A673 (cell line): ENCODE results near the gene WDFY4. TPM values are rescaled to one million over a fixed set of nuclear protein-coding genes. Genes with fewer than 3 reads are reported as not detected.

ENCODE experiments used
- BruUV-seq: library from RNA; stranded (reverse); fragments of 400-500 nt; replicated peaks from 2 replicates; lab custom pipeline; 2021; lab: Mats Ljungman, UMichigan
- CTCF ChIA-PET: fragments of 300-600 bp; sonication (Branson Sonifier 250); formaldehyde crosslinking; loops from one replicate; lab custom pipeline; 2022; ENCODE audit warnings: antibody characterized with exemption; lab: Charles Lee
- POLR2A ChIA-PET: fragments of 300-600 bp; sonication (Branson Sonifier 250); formaldehyde crosslinking; loops from one replicate; lab custom pipeline; 2022; ENCODE audit warnings: antibody characterized with exemption; ENCODE audit not compliant: low non-redundant PET; lab: Charles Lee
- DNase-seq: peaks from one replicate; pipeline ENCODE4 v3.0.0-alpha.2; 2015; ENCODE audit warnings: low spot score
- H3K27ac ChIP-seq: fragments of 200-600 bp; sonication (generic); 2 replicates; pipeline ENCODE4 v1.5.1; 2016; ENCODE audit warnings: mixed run types, low read depth, mild to moderate bottlenecking, mixed read lengths, antibody characterized with exemption, low read length; ENCODE audit not compliant: poor library complexity, severe bottlenecking
- H3K27me3 ChIP-seq: fragments of 200-600 bp; sonication (generic); replicated peaks from 2 replicates; pipeline ENCODE4 v1.6.1; 2017; ENCODE audit warnings: mixed run types, low read depth, mild to moderate bottlenecking, mixed read lengths, antibody characterized with exemption, low read length; ENCODE audit not compliant: insufficient read depth, poor library complexity
- H3K36me3 ChIP-seq: fragments of 200-600 bp; sonication (generic); 2 replicates; pipeline ENCODE4 v1.6.1; 2016; ENCODE audit warnings: mixed run types, mild to moderate bottlenecking, mixed read lengths, antibody characterized with exemption, low read length; ENCODE audit not compliant: insufficient read depth, poor library complexity, severe bottlenecking
- H3K4me1 ChIP-seq: fragments of 200-600 bp; sonication (generic); 2 replicates; pipeline ENCODE4 v1.6.1; 2017; ENCODE audit warnings: mixed run types, mild to moderate bottlenecking, mixed read lengths, antibody characterized with exemption, low read length; ENCODE audit not compliant: insufficient read depth, poor library complexity, severe bottlenecking
- H3K4me3 ChIP-seq: fragments of 200-600 bp; sonication (generic); 2 replicates; pipeline ENCODE4 v1.5.1; 2016; ENCODE audit warnings: low read depth, mixed run types, mild to moderate bottlenecking, mixed read lengths, low read length; ENCODE audit not compliant: poor library complexity, severe bottlenecking
- H3K9me3 ChIP-seq: fragments of 200-600 bp; sonication (generic); 2 replicates; pipeline ENCODE4 v1.6.1; 2016; ENCODE audit warnings: mixed run types, low read depth, mild to moderate bottlenecking, mixed read lengths, antibody characterized with exemption, low read length; ENCODE audit not compliant: poor library complexity, severe bottlenecking
- CTCF ChIP-seq: fragments of 300-800, 200-600 bp; sonication (generic); conservative IDR thresholded peaks from 2 replicates; pipeline ENCODE4 v1.5.1; 2017; ENCODE audit warnings: low read depth, mild to moderate bottlenecking, antibody characterized with exemption, low read length, moderate library complexity, mixed read lengths
- EZH2 ChIP-seq: fragments of 200-600 bp; sonication (generic); IDR thresholded peaks from 2 replicates; pipeline ENCODE4 v1.6.1; 2017; ENCODE audit warnings: borderline replicate concordance, low read depth, mild to moderate bottlenecking, mixed read lengths, antibody characterized with exemption, low read length; ENCODE audit not compliant: poor library complexity, severe bottlenecking
- intact Hi-C: fragments of 100-400 bp; cut with micrococcal nuclease; formaldehyde crosslinking; loops from one replicate; pipeline ENCODE4 v1.10.0; 2022; ENCODE audit not compliant: unreplicated experiment
- total RNA-seq: library from RNA; stranded (reverse); gene quantifications from 2 replicates; pipeline ENCODE4 v1.2.3, GENCODE V29; 2021

WDFY4 gene
- total RNA-seq, 1 experiment from 2014 or later = not detected

- POLR2A ChIA-PET = no interaction called here
- intact Hi-C loops = no loop called here
- H3K4me1 ChIP-seq = no peaks in the 10 kb centered on the region
- CTCF ChIA-PET = no interaction called here
- no peaks in the 10 kb centered on the region for H3K36me3 ChIP-seq
- no peaks in the 10 kb centered on the region for H3K9me3 ChIP-seq
- DNase-seq = no peak
- BruUV-seq = no TSS peak
- H3K4me3 ChIP-seq = no peak overlapping the region
- H3K27ac ChIP-seq = no peak overlapping the region
- TF ChIP-seq CTCF = no peak
- TF ChIP-seq EZH2 = no peak
- peaks cover 33% of the 10 kb centered on the region for H3K27me3 ChIP-seq
Observed at GRCh38 chr10:48704156-48704555, 19.5 kb downstream of the WDFY4 start.

- TF ChIP-seq CTCF = no peak
- no peak for TF ChIP-seq EZH2
- DNase-seq = no peak
- intact Hi-C loops = no loop called here
- H3K4me3 ChIP-seq = no peak overlapping the region
- H3K27me3 ChIP-seq = peaks cover 37% of the 10 kb centered on the region
- no peaks in the 10 kb centered on the region for H3K4me1 ChIP-seq
- POLR2A ChIA-PET = no interaction called here
- H3K36me3 ChIP-seq = no peaks in the 10 kb centered on the region
- no peak overlapping the region for H3K27ac ChIP-seq
- BruUV-seq = no TSS peak
- no peaks in the 10 kb centered on the region for H3K9me3 ChIP-seq
- CTCF ChIA-PET = no interaction called here
Observed at GRCh38 chr10:48705401-48705938, 20.8 kb downstream of the WDFY4 start.

GRCh38 chr10:48707472-48707871, 22.8 kb downstream of the WDFY4 start:
- H3K4me3 ChIP-seq = no peak overlapping the region
- ChIA-PET POLR2A (no interaction called here), CTCF (no interaction called here)
- H3K27me3 ChIP-seq = peaks cover 25% of the 10 kb centered on the region
- intact Hi-C loops = no loop called here
- no peaks in the 10 kb centered on the region for H3K9me3 ChIP-seq
- no peaks in the 10 kb centered on the region for H3K4me1 ChIP-seq
- no peak for DNase-seq
- TF ChIP-seq CTCF (no peak), EZH2 (no peak)
- no peaks in the 10 kb centered on the region for H3K36me3 ChIP-seq
- H3K27ac ChIP-seq = no peak overlapping the region
- no TSS peak for BruUV-seq
